Measurements from ENCODE around the gene ZNF654.

ZNF654 gene

DNA sequence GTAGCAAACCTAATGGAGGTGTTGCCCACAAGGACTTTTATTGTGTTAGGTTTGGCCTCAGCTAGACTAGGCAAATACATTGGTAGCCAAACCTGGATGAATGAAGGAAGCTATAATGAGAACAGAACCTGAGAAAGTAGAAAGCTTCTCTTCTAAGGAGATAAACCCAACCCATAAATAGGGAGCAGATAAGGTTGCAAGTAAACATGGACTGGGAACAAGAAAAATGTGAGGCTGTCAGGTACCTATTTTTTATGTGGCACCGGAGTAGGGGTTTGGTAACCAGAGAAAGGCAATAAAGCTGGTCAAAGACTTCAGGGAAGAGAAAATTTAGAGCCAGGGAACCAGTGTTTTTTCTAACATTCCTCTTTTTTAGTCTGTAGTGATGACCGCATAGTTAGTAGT, 25.0 kb downstream of the ZNF654 start:
- Histone ChIP-seq H3K27ac (no peak overlapping the region), H3K4me3 (no peak overlapping the region)
- no peak for DNase-seq (ENCODE audit: low spot score)
- TF ChIP-seq, protein P1, sequence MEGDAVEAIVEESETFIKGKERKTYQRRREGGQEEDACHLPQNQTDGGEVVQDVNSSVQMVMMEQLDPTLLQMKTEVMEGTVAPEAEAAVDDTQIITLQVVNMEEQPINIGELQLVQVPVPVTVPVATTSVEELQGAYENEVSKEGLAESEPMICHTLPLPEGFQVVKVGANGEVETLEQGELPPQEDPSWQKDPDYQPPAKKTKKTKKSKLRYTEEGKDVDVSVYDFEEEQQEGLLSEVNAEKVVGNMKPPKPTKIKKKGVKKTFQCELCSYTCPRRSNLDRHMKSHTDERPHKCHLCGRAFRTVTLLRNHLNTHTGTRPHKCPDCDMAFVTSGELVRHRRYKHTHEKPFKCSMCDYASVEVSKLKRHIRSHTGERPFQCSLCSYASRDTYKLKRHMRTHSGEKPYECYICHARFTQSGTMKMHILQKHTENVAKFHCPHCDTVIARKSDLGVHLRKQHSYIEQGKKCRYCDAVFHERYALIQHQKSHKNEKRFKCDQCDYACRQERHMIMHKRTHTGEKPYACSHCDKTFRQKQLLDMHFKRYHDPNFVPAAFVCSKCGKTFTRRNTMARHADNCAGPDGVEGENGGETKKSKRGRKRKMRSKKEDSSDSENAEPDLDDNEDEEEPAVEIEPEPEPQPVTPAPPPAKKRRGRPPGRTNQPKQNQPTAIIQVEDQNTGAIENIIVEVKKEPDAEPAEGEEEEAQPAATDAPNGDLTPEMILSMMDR (IDR thresholded peaks at IDR 0.05), result no peak

DNA sequence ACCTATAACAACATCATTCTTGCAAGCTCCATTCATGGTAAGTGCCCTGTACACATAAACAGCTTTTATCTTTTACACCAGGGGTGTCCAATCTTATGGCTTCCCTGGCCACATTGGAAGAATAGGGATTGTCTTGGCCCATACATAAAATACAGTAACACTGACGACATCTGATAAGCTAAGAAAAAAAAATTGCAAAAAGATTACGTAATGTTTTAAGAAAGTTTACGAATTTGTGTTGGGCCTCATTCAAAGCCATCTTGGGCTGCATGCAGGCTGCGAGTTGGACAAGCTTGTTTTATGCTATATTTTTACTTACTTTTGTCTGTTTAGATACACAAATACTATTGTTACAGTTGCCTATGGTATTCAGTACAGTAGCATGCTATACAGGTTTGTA, 31.6 kb downstream of the ZNF654 start:
- TF ChIP-seq, protein P1 (IDR thresholded peaks at IDR 0.05), result no peak
- Histone ChIP-seq H3K4me3 (no peak overlapping the region), H3K27ac (no peak overlapping the region)
- no peak for DNase-seq (ENCODE audit: low spot score)

DNA sequence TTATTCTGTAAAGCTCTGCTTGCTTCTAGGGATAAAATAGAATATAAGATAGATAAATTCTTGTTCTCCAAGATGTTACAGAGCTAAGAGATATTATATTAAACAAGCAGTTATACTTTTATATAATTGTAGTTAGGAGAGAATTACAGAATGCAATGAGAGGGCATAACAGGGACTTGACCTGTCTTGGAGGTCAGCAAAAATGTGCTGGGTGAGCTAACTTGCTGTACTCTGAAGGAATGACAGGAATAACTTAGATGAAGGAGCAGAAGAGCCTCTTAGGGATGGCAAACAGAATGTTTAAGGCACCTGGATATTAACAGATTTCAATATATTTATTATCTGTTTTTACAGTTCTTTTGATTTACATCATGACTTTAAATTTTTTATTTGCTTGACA, 33.2 kb downstream of the ZNF654 start:
- Histone ChIP-seq H3K4me3 (no peak overlapping the region), H3K27ac (no peak overlapping the region)
- TF ChIP-seq, protein P1 (IDR thresholded peaks at IDR 0.05), result no peak
- DNase-seq (ENCODE audit: low spot score), result no peak

DNA sequence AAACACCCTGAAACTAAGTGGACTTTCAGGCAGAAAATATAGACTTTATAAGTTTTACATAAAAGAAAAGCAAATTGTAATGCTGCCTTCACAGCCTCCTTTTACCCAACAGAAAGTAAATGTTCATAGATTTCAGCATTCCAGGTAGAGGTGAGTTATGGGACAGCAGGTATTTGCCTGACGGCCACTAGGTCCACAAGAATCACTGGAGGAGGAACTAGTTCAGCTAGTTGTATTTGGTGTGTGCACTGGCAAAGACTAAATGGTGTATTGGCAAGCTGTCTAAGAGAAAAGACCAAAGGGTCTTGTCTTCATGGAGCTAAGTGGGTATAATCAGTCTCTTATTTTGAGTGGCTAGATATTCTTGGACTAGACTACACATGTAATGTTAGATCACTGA, 34.2 kb downstream of the ZNF654 start:
- no peak overlapping the region for H3K4me3 ChIP-seq
- H3K27ac ChIP-seq, result no peak overlapping the region
- DNase-seq (ENCODE audit: low spot score), result no peak
- TF ChIP-seq, protein P1 (IDR thresholded peaks at IDR 0.05), result no peak

DNA sequence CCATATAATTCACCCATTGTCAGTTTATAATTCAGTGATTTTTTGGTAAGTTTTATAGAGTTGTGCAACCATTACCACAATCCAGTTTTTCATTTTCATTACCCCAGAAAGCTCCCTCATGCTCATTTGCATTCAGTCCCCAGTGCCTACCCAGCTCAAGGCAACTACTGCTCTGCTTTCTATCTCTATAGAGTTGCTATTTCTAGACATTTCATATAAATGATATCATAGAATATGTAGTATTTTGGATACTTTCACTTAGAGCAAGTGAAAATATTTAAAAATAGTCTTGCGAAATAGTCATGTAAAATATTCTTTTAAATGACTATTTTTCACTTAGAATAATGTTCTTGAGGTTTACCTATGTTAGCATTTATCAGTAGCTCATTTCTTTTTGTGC, 42.1 kb downstream of the ZNF654 start:
- Histone ChIP-seq H3K4me3 (no peak overlapping the region), H3K27ac (no peak overlapping the region)
- no peak for DNase-seq (ENCODE audit: low spot score)
- TF ChIP-seq, protein P1 (IDR thresholded peaks at IDR 0.05), result no peak

DNA sequence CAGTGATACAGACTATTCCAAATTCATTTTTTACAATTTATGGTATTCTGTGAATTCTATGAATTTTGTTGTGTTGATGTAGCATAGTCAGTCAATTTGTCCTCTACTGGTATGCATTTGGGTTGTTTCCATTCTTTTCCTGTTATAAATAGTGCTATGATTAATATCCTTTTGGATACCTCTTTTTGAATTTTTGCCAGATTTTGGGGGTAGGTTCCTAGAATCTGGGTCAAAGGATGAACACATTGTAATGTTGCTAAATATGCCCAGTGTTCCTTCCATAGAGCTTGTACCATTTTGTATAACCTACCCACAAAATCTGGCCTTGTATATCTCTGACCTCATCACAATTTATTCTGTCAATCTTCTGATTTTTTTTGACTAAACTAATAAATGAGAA, 46.3 kb downstream of the ZNF654 start:
- TF ChIP-seq, protein P1 (IDR thresholded peaks at IDR 0.05), result no peak
- no peak overlapping the region for H3K4me3 ChIP-seq
- DNase-seq (ENCODE audit: low spot score), result no peak
- no peak overlapping the region for H3K27ac ChIP-seq

DNA sequence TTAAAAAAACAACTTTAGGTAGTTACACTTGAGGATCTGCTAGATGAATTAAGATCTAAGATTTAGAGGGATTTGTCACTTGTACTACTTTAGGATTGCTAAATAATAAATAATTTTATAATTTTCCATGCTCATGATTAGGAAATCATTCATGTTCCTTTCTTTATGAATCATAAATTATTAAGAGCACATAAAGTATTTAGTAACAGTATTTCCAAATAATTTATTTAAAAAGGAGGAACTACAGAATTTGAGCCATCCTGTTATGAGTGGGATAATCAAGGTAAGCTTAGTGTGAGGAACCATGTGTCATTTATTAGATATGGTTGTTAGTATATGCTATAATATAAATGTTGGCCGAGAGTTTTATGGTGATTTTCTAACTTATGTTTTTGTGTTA, 53.2 kb downstream of the ZNF654 start:
- no peak overlapping the region for H3K4me3 ChIP-seq
- TF ChIP-seq, protein P1 (IDR thresholded peaks at IDR 0.05), result no peak
- no peak overlapping the region for H3K27ac ChIP-seq
- no peak for DNase-seq (ENCODE audit: low spot score)

All from coronary artery (tissue), 2 donors.